GM13977 (cell line): ENCODE measurements around the gene CLRN2.

Experiments
- DNase-seq: peaks from one replicate; pipeline ENCODE4 v3.0.0; 2012; ENCODE audit warnings: low spot score
- CTCF ChIP-seq: IDR thresholded peaks from 2 replicates; pipeline ENCODE4 v1.5.1; 2012; ENCODE audit warnings: mild to moderate bottlenecking, control low read depth; ENCODE audit not compliant: insufficient read depth; ENCODE audit errors: extremely low read depth, missing control alignments
- in situ Hi-C: fragments of 300-500 bp; cut with MboI; formaldehyde crosslinking; loops from one replicate; pipeline ENCODE4 v1.12.0; 2022; ENCODE audit warnings: low sequenced_read_pairs, low pct_unique_long_range_greater_than_20kb, mixed read lengths, inconsistent platforms; ENCODE audit not compliant: unreplicated experiment

The CLRN2 gene

GRCh38 chr4:17491196-17491595 lies 23.8 kb upstream of the CLRN2 start:
- DNase-seq, result no peak
- in situ Hi-C loops, result no loop called here
- TF ChIP-seq CTCF, result no peak

DNA sequence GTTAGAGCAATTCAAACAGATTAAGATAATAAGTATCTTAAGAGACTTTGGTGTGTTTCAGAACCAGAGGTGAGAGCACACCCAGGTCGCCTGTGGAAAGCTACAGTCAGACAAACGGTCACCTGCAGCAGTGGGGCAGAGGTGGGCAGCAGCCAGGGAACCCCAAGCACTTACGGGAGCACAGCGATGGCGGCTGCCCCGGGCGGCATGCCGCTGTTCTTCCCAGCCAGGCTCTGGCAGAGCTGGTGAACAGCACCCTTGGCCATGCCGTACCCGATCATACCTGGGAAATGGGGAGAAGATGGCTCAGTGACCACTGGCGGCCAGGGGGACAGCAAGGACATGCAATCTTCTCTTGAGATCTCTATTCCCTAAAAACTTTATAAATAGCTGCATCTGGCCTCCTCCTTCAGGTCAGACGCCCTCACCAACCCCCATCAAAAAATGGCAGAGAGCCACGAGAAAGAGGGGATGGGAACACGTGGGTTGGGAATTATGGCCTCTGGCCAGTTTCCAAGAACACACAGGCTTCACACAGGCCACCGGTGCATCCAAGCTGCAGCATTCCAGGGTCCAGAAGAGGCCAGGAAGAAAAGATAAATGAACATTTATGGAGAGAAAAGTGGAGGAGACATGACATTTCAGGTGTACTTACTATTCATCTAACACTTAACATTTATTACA lies 22.8 kb upstream of the CLRN2 start:
- no peak for DNase-seq
- TF ChIP-seq CTCF, result no peak
- in situ Hi-C loops, result no loop called here

GRCh38 chr4:17492876-17493275 lies 22.1 kb upstream of the CLRN2 start:
- no peak for DNase-seq
- in situ Hi-C loops, result no loop called here

GRCh38 chr4:17493619-17494018 lies 21.3 kb upstream of the CLRN2 start:
- no peak for TF ChIP-seq CTCF
- DNase-seq, result no peak
- in situ Hi-C loops, result no loop called here

More at GRCh38 chr4:17492876-17493275, 22.1 kb upstream of the CLRN2 start:
- no peak for TF ChIP-seq CTCF

DNA sequence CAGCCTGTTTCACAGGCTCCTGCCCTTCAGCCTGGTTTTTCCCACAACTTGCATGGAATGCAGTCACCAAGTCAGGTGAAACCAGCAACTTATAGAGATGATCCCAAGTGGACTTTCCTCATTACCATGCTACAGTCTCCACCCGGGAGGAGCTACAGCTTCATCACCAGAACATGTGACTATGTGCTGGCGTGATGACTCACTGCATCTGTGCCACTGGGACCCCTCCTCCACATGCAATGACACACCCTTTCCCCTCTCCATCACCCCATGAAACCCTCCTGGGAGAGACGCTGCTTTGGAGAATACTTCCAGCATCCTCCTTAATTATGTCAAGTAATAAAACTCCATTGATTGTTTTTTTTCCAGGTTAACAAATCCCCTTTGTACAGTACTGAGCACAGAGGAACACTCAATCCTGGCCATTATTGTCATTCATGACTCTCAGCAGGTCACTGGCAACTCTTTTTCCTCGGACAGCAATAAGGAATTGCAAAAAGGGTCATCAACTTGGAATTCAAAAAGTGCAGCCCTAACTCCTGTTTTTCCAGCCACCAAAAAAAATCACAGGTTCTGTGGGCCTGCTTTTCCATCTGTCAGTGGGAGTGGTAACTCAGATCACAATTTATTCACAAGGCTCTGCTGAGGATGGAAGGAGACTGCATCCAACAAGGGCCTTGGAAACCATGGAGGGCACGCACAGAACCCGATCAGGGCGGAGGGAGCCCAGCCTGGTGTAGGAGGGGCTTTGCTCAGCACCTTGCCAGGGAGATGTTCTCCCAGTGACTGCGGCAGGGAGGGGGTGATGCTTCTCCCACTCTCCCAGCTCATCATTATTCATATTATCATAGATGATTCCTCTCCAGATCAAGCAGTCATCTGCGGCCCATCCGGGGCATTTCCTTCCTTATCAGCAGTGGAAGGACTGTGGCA lies 20.4 kb upstream of the CLRN2 start:
- in situ Hi-C loops, result no loop called here
- no peak for DNase-seq
- no peak for TF ChIP-seq CTCF

- no peak for DNase-seq
- no peak for TF ChIP-seq CTCF
- in situ Hi-C loops, result no loop called here
Measured at GRCh38 chr4:17497890-17498523, 17.0 kb upstream of the CLRN2 start.
